Measurements from ENCODE around the gene OVCA2.

DNA sequence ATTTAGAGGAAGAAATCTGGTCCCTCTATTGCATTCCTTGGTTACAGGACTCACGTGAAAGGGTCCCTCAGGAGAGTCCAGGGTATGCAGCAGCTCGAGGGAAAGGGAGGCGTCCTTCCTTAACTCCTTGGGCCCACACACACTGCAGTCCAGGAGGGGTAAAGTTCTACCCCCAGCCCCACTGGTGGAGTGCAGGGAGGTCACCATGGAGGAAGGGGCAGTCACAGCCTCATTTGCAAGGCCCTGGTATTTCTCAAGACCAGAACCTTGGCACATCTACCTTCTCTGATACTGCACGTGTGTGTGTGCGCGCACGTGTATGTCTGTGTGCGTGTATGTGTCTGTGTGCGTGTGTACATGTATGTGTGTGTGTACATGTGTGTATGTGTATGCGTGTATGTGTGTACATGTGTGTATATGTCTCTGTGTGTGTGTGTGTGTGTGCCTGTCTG, 24.2 kb downstream of the OVCA2 start:
- no peak for TF ChIP-seq POLR2AphosphoS5 (IDR thresholded peaks at IDR 0.05)
- no peak for TF ChIP-seq POLR2A (IDR thresholded peaks at IDR 0.05)
- TF ChIP-seq, protein P1, sequence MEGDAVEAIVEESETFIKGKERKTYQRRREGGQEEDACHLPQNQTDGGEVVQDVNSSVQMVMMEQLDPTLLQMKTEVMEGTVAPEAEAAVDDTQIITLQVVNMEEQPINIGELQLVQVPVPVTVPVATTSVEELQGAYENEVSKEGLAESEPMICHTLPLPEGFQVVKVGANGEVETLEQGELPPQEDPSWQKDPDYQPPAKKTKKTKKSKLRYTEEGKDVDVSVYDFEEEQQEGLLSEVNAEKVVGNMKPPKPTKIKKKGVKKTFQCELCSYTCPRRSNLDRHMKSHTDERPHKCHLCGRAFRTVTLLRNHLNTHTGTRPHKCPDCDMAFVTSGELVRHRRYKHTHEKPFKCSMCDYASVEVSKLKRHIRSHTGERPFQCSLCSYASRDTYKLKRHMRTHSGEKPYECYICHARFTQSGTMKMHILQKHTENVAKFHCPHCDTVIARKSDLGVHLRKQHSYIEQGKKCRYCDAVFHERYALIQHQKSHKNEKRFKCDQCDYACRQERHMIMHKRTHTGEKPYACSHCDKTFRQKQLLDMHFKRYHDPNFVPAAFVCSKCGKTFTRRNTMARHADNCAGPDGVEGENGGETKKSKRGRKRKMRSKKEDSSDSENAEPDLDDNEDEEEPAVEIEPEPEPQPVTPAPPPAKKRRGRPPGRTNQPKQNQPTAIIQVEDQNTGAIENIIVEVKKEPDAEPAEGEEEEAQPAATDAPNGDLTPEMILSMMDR (IDR thresholded peaks at IDR 0.05 in 8 of 11, conservative IDR thresholded peaks at IDR 0.05 in 3 of 11) = no peak

All from spleen (tissue), 7 donors.